ENCODE data around the gene REV1. TPM values are rescaled to one million over a fixed set of nuclear protein-coding genes. Genes with fewer than 3 reads are reported as not detected.

REV1 gene
- polyA plus RNA-seq, 1 experiment = 17.9 TPM

DNA sequence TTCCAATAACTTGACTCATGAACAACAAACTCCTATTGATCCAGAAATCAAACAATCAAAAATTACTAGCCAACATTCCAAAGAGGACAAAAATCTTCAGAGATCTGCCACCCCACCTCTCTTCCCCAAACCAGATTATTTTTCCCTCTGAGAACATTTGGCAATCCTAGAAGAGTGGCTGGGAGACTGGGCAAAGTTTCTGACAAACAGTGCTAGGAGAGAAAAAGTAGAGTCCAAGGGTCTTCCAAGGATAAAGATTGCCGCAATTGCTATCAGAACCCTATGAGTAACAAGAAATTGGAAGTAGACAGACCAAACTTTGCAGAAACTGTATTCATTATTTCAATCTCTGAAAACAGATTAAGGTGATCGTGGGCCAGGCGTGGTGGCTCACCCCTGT is 22.4 kb downstream of the REV1 start:
- DNase-seq (ENCODE audit: low read depth) = no peak
- H3K4me3 ChIP-seq (ENCODE audit: low read depth, low read length) = no peak overlapping the region
- ChIA-PET POLR2A (no interaction called here), CTCF (no interaction called here)
- peaks cover 1% of the 10 kb centered on the region; the same call in 1 of the 2 replicates for H3K36me3 ChIP-seq (ENCODE audit: control insufficient read depth, insufficient read depth, low read length)
- TF ChIP-seq, protein P1, sequence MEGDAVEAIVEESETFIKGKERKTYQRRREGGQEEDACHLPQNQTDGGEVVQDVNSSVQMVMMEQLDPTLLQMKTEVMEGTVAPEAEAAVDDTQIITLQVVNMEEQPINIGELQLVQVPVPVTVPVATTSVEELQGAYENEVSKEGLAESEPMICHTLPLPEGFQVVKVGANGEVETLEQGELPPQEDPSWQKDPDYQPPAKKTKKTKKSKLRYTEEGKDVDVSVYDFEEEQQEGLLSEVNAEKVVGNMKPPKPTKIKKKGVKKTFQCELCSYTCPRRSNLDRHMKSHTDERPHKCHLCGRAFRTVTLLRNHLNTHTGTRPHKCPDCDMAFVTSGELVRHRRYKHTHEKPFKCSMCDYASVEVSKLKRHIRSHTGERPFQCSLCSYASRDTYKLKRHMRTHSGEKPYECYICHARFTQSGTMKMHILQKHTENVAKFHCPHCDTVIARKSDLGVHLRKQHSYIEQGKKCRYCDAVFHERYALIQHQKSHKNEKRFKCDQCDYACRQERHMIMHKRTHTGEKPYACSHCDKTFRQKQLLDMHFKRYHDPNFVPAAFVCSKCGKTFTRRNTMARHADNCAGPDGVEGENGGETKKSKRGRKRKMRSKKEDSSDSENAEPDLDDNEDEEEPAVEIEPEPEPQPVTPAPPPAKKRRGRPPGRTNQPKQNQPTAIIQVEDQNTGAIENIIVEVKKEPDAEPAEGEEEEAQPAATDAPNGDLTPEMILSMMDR (IDR thresholded peaks at IDR 0.05; ENCODE audit: insufficient read depth, low read depth, low read length) = no peak
- no peaks in the 10 kb centered on the region for H3K27me3 ChIP-seq (ENCODE audit: control insufficient read depth, insufficient read depth, low read length)

DNA sequence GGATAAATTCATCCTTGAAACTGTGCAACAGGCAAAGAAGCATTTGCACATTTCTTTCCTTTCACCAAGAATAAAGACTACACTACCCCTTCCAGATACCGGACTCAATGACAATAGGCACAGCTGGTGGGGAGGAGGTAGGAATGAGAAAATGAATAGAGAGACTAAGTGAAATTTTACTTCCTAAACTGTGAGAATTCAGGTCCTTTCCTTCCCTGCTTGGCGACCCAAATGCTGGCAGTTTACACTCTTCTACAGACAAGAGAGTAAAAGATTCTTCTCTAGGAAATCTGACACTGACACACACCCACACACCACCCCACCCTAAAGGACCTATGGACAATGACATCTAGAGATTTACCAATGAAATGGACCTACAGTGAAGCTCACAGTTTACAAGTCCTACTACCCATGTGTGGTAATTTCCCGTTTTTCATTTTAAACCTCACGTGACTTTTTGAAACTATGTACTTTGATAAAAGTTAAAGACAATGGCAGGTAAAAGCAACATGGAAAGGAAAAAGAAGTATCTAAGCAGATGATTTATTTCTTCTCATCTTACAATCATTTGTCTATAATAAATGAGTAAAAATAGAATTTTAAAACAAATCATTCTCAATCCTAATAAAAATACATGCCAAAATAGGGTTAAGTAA is 27.9 kb downstream of the REV1 start:
- ChIA-PET CTCF (interaction anchor here (1.0 kb wide), 2 partner anchors 9 to 11 kb away, joined by 3 read pairs; no protein-coding TSS in a partner anchor), POLR2A (no interaction called here)
- TF ChIP-seq, protein P1 (IDR thresholded peaks at IDR 0.05; ENCODE audit: insufficient read depth, low read depth, low read length) = no peak
- Histone ChIP-seq H3K36me3 (ENCODE audit: control insufficient read depth, insufficient read depth, low read length) (peaks cover 2% of the 10 kb centered on the region; the same call in 1 of the 2 replicates), H3K4me3 (ENCODE audit: low read depth, low read length) (no peak overlapping the region), H3K27me3 (ENCODE audit: control insufficient read depth, insufficient read depth, low read length) (no peaks in the 10 kb centered on the region)
- DNase-seq (ENCODE audit: low read depth) = no peak

DNA sequence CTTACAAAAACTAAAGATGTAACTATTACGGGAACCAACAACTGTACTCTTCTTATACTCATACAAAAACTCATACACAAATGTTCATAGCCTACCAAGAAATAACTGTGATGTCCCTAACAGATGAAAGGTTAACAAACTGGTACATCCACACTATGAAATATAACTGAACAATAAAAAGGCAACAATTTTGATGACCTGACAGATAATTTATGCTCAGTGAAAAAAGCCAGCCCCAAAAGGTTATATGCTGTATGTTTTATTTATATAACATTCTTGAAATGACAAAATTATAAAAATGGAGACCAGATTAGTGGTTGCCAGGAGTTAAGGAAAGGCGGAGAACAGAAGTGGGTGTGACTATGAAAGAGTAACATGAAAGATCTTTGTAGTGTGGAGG is 31.3 kb downstream of the REV1 start:
- CTCF ChIA-PET = no interaction called here
- no peaks in the 10 kb centered on the region for H3K27me3 ChIP-seq (ENCODE audit: control insufficient read depth, insufficient read depth, low read length)
- DNase-seq (ENCODE audit: low read depth) = no peak
- H3K4me3 ChIP-seq (ENCODE audit: low read depth, low read length) = no peak overlapping the region
- TF ChIP-seq, protein P1 (IDR thresholded peaks at IDR 0.05; ENCODE audit: insufficient read depth, low read depth, low read length) = no peak
- peaks cover 3% of the 10 kb centered on the region for H3K36me3 ChIP-seq (ENCODE audit: control insufficient read depth, insufficient read depth, low read length)
- POLR2A ChIA-PET = no interaction called here

DNA sequence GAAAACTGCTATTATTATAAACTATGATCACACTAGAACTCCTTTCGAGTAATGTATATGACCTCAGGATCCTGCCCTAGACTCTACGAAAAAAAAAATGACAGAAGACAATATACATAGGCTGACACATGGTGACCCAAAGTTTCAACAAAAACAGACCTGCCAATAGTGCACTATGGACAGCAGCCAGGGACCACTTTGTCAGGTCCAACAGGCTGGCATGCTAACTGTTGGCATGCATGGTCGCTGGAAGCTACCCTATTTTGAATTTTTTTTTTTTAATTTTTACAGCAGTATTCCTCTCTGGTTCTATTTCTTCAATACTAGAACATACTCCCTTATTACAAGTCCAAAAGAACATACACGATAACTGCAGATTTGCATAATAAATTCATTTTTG is 38.1 kb downstream of the REV1 start:
- no peak overlapping the region for H3K4me3 ChIP-seq (ENCODE audit: low read depth, low read length)
- ChIA-PET POLR2A (no interaction called here), CTCF (interaction anchor here (1.6 kb wide), 1 partner anchor 9 kb away, joined by 3 read pairs; no protein-coding TSS in a partner anchor)
- TF ChIP-seq, protein P1 (IDR thresholded peaks at IDR 0.05; ENCODE audit: insufficient read depth, low read depth, low read length) = no peak
- no peaks in the 10 kb centered on the region for H3K27me3 ChIP-seq (ENCODE audit: control insufficient read depth, insufficient read depth, low read length)
- no peak for DNase-seq (ENCODE audit: low read depth)
- peaks cover 1% of the 10 kb centered on the region for H3K36me3 ChIP-seq (ENCODE audit: control insufficient read depth, insufficient read depth, low read length)

DNA sequence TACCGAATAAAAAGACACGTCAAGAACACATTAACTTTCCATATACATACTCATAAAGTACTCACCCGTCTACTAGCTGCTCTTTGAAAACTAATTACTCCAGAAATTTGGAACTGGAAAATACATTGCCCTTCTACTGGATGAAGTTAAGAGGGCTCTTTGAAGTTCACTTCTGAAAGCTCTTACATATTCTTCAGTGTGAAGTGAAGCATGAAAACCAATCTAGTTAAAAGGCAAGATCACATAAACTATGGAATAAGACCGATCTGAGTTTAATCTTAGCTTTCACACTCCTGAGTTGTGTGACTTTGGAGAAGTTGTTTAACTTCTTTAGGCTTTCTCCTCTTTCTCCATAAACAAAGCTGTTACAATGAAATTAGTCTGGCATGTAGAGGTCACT is 38.5 kb downstream of the REV1 start:
- TF ChIP-seq, protein P1 (IDR thresholded peaks at IDR 0.05; ENCODE audit: insufficient read depth, low read depth, low read length) = no peak
- H3K27me3 ChIP-seq (ENCODE audit: control insufficient read depth, insufficient read depth, low read length) = no peaks in the 10 kb centered on the region
- peaks cover 1% of the 10 kb centered on the region for H3K36me3 ChIP-seq (ENCODE audit: control insufficient read depth, insufficient read depth, low read length)
- no peak overlapping the region for H3K4me3 ChIP-seq (ENCODE audit: low read depth, low read length)
- ChIA-PET CTCF (interaction anchor here (0.6 to 1.6 kb wide), 2 partner anchors 10 to 464 kb away, joined by 3 read pairs; no protein-coding TSS in a partner anchor), POLR2A (no interaction called here)
- DNase-seq (ENCODE audit: low read depth) = no peak

All from BJ (cell line).